Measurements from ENCODE around the gene HDHD3.

The HDHD3 gene

DNA sequence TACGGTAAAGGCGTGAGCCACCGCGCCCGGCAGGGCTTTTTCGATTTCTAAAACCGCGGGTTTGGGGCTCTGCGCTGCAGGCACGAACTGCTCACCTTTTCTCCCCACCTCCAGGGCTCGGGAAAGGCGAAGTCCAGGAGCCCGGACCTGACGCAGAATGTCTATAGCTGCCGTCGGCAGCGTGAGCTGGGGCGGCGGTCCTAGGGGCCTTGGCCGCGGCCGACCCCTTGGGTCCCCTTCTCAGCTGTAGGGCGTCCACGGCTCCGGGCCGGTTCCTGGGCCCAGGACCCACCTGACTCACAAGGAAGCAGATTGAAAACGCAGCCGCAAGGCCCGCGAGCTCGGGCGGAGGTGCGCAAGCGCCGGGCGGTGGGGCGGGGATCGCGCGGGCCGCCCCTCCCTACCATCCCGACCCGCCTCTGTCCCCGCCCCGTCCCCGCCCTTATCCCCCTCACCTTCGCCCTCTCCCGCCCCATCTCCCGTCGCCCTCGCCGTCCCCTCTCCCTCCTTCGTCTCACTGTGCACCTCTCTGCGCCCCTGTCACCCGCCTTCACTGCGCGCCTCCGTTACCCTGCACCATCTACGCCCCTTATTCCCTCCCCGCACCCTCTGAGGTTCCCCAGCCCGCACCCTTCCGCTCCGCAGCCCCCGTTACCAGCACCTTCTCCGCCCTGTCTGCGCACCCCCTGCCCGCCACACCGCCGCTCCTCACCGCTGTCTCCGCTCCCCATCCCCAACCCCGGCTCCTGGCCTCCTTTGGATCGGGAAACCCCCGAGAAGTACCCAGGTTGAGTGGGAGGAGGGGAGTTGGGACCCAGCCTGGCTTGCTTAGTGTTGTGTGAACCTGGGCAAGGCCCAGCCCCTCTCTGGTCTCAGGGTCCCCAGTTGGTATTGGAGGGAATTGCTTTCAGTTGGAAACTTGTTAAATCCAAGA lies at the start of gene HDHD3:
Gene HDHD3 (minus strand): TSS at position 353 of the 934 bp plus-strand sequence. CDS start 2,632 bp downstream, outside the sequence.
- peak within 1 kb of the TSS; percentile 70 for H3K4me3 ChIP-seq (replicated peaks; ENCODE audit: low read depth, low read length)
- no peak for TF ChIP-seq CTCF (IDR thresholded peaks at IDR 0.05; ENCODE audit: low read depth, low read length, missing control alignments)
- DNase-seq (ENCODE audit: extremely low read depth, low read depth), result peak; percentile 12

DNA sequence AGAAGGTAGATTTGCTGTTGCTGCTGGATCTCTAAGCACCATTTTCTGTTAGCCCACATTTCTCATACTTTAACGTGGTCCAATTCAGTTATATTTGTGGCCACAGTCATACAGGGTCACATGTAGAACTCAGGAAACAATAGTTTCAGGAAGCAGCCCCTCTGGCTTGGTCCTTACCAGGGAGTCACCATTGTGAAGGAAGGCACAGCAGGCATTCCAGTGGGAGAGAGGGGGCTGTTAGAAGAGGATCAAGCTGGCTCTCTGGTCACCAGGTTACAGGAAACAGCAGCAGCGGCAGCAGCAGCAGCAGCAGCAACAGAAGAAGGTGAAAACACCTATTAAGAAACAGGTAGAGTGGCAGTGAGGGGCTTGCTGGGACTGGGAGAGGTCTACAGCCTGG lies 48.3 kb upstream of the HDHD3 start:
- TF ChIP-seq CTCF (IDR thresholded peaks at IDR 0.05; ENCODE audit: low read depth, low read length, missing control alignments), result no peak
- no peak overlapping the region for H3K4me3 ChIP-seq (replicated peaks; ENCODE audit: low read depth, low read length)
- no peak for DNase-seq (ENCODE audit: extremely low read depth, low read depth)

GRCh38 chr9:113421726-113422125 lies 44.9 kb upstream of the HDHD3 start:
- no peak for TF ChIP-seq CTCF (IDR thresholded peaks at IDR 0.05; ENCODE audit: low read depth, low read length, missing control alignments)
- no peak overlapping the region for H3K4me3 ChIP-seq (replicated peaks; ENCODE audit: low read depth, low read length)
- no peak for DNase-seq (ENCODE audit: extremely low read depth, low read depth)

- no peak for DNase-seq (ENCODE audit: extremely low read depth, low read depth)
- H3K4me3 ChIP-seq (replicated peaks; ENCODE audit: low read depth, low read length), result no peak overlapping the region
- no peak for TF ChIP-seq CTCF (IDR thresholded peaks at IDR 0.05; ENCODE audit: low read depth, low read length, missing control alignments)
These were observed 40.6 kb upstream of the HDHD3 start for GRCh38 chr9:113417370-113417769.

DNA sequence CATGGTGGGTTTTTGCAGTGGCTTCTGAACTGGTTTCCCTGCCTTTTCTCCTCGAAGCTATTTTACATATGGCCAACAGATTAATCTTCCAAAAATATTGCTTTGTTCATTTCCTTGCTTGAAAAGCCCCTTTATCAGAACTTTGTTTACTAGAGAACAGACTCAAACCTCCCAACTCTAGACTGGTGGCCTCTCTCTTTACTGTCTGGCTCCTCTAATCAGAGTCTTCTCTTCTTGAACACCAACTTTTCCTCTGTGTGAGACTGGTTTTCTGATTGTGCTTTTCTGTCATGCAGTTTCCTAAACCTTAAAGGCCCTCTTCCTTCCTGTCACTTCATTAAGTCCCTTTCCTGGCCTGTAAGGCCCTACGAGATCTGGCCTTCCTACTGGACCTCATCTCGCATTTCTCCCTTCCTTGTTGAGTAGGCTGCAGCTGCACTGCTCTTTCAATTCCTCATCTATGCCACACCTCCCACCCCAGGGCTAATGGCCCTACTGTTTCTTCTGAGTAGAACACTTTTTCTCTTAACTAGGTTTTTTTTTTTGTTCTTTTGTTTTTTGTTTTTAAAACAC lies 39.4 kb upstream of the HDHD3 start:
- no peak overlapping the region for H3K4me3 ChIP-seq (replicated peaks; ENCODE audit: low read depth, low read length)
- DNase-seq (ENCODE audit: extremely low read depth, low read depth), result no peak
- no peak for TF ChIP-seq CTCF (IDR thresholded peaks at IDR 0.05; ENCODE audit: low read depth, low read length, missing control alignments)

DNA sequence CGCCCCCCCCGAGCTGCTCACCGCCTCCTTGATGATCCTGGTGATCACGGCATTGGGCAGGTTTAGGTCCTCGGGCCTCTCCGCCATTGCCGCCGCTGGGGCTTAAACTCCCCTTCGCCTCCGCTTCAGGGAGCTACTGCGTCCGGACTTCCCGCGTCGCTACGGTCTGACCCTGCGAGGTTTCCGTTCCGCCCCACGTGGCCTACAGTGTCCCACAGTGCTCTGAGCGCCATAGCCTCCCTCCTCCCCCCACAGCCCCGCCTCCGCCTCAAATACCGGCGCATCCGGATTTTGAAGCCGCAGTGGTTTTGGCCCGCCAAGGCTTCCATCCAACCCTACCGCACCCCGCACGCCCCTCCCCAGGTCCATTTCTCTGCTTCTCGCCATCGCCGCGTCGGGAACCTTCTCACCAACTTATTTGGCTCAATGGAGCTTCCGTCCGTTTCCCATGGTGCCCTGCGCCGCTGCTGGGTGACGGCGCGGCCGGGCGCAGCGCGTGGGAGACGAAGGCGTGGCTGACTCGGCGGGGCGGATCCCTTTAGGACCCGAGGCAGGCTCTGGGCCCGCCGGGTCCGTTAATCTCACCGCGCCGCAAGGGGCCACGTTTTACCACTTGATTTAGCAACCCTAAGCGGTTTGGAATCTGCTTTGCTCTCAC lies 33.5 kb upstream of the HDHD3 start, which contains the start of the genes C9orf43 and POLE3:
Gene C9orf43 (plus strand): TSS at position 541 of the 658 bp plus-strand sequence. CDS start 2,747 bp downstream, outside the sequence.
Gene POLE3 (minus strand): TSS at position 469 of the 658 bp plus-strand sequence. CDS start 382 bp downstream, at position 87.
- DNase-seq (ENCODE audit: extremely low read depth, low read depth), result peak; percentile 87
- H3K4me3 ChIP-seq (replicated peaks; ENCODE audit: low read depth, low read length), result peak within 1 kb of the TSS; percentile 96
- TF ChIP-seq CTCF (IDR thresholded peaks at IDR 0.05; ENCODE audit: low read depth, low read length, missing control alignments), result no peak

All from HFF-Myc (cell line).